Measurements from ENCODE around the gene EIF1AD.
"Not testable (repeated sequence)": the region's sequence is repeated elsewhere in the genome, so short reads cannot be mapped to it uniquely, and the experiment has no call there.

Gene EIF1AD

GRCh38 chr11:65961267-65962140, 40.5 kb downstream of the EIF1AD start, which contains the start of gene SART1:
Gene SART1 (plus strand): TSS chr11:65961734. CDS start chr11:65961781, 47 bp downstream.
- DNase-seq (ENCODE audit: insufficient read length) (peak; percentile 99), FAIRE-seq (peak; percentile 100)
- TF ChIP-seq POLR2A (IDR thresholded peaks at IDR 0.05; ENCODE audit: low read depth, low read length) (peak; percentile 91), TAF1 (IDR thresholded peaks at IDR 0.05; ENCODE audit: borderline replicate concordance, low read depth, low read length) (peak; percentile 95), POLR2AphosphoS5 (IDR thresholded peaks at IDR 0.05; ENCODE audit: low read depth, low read length) (peak; percentile 91)

GRCh38 chr11:65960824-65961266, 41.1 kb downstream of the EIF1AD start:
- TF ChIP-seq TAF1 (IDR thresholded peaks at IDR 0.05; ENCODE audit: borderline replicate concordance, low read depth, low read length) = no peak
- TF ChIP-seq POLR2A (IDR thresholded peaks at IDR 0.05; ENCODE audit: low read depth, low read length) = no peak
- TF ChIP-seq POLR2AphosphoS5 (IDR thresholded peaks at IDR 0.05; ENCODE audit: low read depth, low read length) = no peak
- FAIRE-seq (no peak), DNase-seq (ENCODE audit: insufficient read length) (no peak)

GRCh38 chr11:65958774-65959420, 43.1 kb downstream of the EIF1AD start:
- no peak for FAIRE-seq
- DNase-seq (ENCODE audit: insufficient read length) = no peak
- TF ChIP-seq POLR2AphosphoS5 (IDR thresholded peaks at IDR 0.05; ENCODE audit: low read depth, low read length) (no peak), TAF1 (IDR thresholded peaks at IDR 0.05; ENCODE audit: borderline replicate concordance, low read depth, low read length) (no peak), POLR2A (IDR thresholded peaks at IDR 0.05; ENCODE audit: low read depth, low read length) (no peak)

GRCh38 chr11:65958291-65958690, 43.7 kb downstream of the EIF1AD start:
- FAIRE-seq = no peak

GRCh38 chr11:65954771-65955170, 47.2 kb downstream of the EIF1AD start:
- DNase-seq (ENCODE audit: insufficient read length) = no peak
- no peak for FAIRE-seq
- no peak for TF ChIP-seq TAF1 (IDR thresholded peaks at IDR 0.05; ENCODE audit: borderline replicate concordance, low read depth, low read length)
- no peak for TF ChIP-seq POLR2AphosphoS5 (IDR thresholded peaks at IDR 0.05; ENCODE audit: low read depth, low read length)
- TF ChIP-seq POLR2A (IDR thresholded peaks at IDR 0.05; ENCODE audit: low read depth, low read length) = no peak

More at GRCh38 chr11:65958291-65958690, 43.7 kb downstream of the EIF1AD start:
- TF ChIP-seq TAF1 (IDR thresholded peaks at IDR 0.05; ENCODE audit: borderline replicate concordance, low read depth, low read length) (no peak), POLR2A (IDR thresholded peaks at IDR 0.05; ENCODE audit: low read depth, low read length) (no peak), POLR2AphosphoS5 (IDR thresholded peaks at IDR 0.05; ENCODE audit: low read depth, low read length) (no peak)
- DNase-seq (ENCODE audit: insufficient read length) = no peak

- DNase-seq (ENCODE audit: insufficient read length) = no peak
- FAIRE-seq = no peak
These were observed 48.5 kb downstream of the EIF1AD start for GRCh38 chr11:65953471-65953870.

GRCh38 chr11:65952052-65952521, 49.9 kb downstream of the EIF1AD start:
- no peak for TF ChIP-seq POLR2AphosphoS5 (IDR thresholded peaks at IDR 0.05; ENCODE audit: low read depth, low read length)
- TF ChIP-seq POLR2A (IDR thresholded peaks at IDR 0.05; ENCODE audit: low read depth, low read length) = no peak
- no peak for TF ChIP-seq TAF1 (IDR thresholded peaks at IDR 0.05; ENCODE audit: borderline replicate concordance, low read depth, low read length)
- FAIRE-seq = no peak
- DNase-seq (ENCODE audit: insufficient read length) = no peak

More at GRCh38 chr11:65953471-65953870, 48.5 kb downstream of the EIF1AD start:
- TF ChIP-seq POLR2A (IDR thresholded peaks at IDR 0.05; ENCODE audit: low read depth, low read length) (no peak), POLR2AphosphoS5 (IDR thresholded peaks at IDR 0.05; ENCODE audit: low read depth, low read length) (no peak), TAF1 (IDR thresholded peaks at IDR 0.05; ENCODE audit: borderline replicate concordance, low read depth, low read length) (no peak)

- FAIRE-seq; DNase-seq (ENCODE audit: insufficient read length): not testable (repeated sequence)
These were observed 50.3 kb downstream of the EIF1AD start for GRCh38 chr11:65951641-65952040.

- not testable (repeated sequence) for FAIRE-seq; DNase-seq (ENCODE audit: insufficient read length)
These were observed 51.2 kb downstream of the EIF1AD start for GRCh38 chr11:65950711-65951110.

GRCh38 chr11:65947603-65948125, 54.3 kb downstream of the EIF1AD start:
- FAIRE-seq (no peak), DNase-seq (ENCODE audit: insufficient read length) (no peak)
- no peak for TF ChIP-seq POLR2AphosphoS5 (IDR thresholded peaks at IDR 0.05; ENCODE audit: low read depth, low read length)
- no peak for TF ChIP-seq TAF1 (IDR thresholded peaks at IDR 0.05; ENCODE audit: borderline replicate concordance, low read depth, low read length)
- TF ChIP-seq POLR2A (IDR thresholded peaks at IDR 0.05; ENCODE audit: low read depth, low read length) = no peak

- FAIRE-seq (no peak), DNase-seq (ENCODE audit: insufficient read length) (no peak)
- no peak for TF ChIP-seq POLR2AphosphoS5 (IDR thresholded peaks at IDR 0.05; ENCODE audit: low read depth, low read length)
These were observed 54.8 kb downstream of the EIF1AD start for GRCh38 chr11:65947133-65947532.

GRCh38 chr11:65946655-65947054, 55.3 kb downstream of the EIF1AD start:
- no peak for TF ChIP-seq POLR2AphosphoS5 (IDR thresholded peaks at IDR 0.05; ENCODE audit: low read depth, low read length)
- no peak for TF ChIP-seq TAF1 (IDR thresholded peaks at IDR 0.05; ENCODE audit: borderline replicate concordance, low read depth, low read length)
- no peak for TF ChIP-seq POLR2A (IDR thresholded peaks at IDR 0.05; ENCODE audit: low read depth, low read length)
- FAIRE-seq (no peak), DNase-seq (ENCODE audit: insufficient read length) (no peak)

Measured in GM12892 (cell line).